ENCODE data around the gene PPP4R1.

The PPP4R1 gene

DNA sequence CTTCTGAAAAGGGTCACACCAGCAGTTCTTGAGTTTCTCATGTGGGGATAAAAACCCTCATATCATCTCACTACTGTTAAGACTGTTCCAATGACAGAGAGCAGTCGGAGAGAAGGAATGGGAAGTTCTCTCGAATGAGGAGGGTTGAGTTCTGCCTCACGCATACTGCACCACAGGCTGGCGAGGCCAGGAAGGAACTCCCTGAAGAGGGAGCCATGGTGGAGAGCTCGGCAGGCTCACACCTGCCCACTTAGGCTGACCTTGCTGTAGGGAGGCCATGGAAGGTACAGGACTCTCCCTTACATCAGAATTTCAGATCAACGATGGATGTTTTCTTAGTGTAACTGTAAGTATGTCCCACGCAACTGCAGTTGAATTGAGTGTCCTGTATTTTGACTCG, 74.4 kb downstream of the PPP4R1 start:
- H3K4me1 ChIP-seq (ENCODE audit: control insufficient read depth, insufficient read depth, low read length), result no peaks in the 10 kb centered on the region
- H3K27me3 ChIP-seq (ENCODE audit: control insufficient read depth, insufficient read depth, low read length), result no peaks in the 10 kb centered on the region
- peaks cover 8% of the 10 kb centered on the region for H3K36me3 ChIP-seq (ENCODE audit: control insufficient read depth, insufficient read depth, low read length)
- no peaks in the 10 kb centered on the region for H3K9me3 ChIP-seq (ENCODE audit: control insufficient read depth, insufficient read depth, low read length)
- no peak overlapping the region for H3K4me3 ChIP-seq (ENCODE audit: low read depth, low read length)
- no peak overlapping the region for H3K9ac ChIP-seq (ENCODE audit: low read depth, low read length)

DNA sequence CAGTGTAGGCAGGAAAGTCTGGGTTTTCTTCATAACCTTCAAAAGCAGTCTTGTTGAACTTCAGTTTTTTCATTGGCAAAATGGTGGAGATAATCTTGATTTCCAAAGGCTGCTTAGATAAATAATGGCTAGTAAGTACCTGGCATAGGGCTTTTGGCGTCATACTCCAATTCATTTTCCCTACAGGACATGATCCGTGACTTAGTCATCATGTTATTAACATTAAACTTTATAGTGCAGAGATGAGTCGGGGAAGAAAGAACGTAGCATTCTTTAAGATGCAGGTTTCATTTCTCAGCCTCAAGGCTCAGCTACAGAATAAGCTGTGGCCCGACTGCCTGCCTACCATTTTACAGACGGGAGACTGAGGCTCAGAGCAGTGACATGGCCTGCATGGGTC, 75.1 kb downstream of the PPP4R1 start:
- Histone ChIP-seq H3K9me3 (ENCODE audit: control insufficient read depth, insufficient read depth, low read length) (no peaks in the 10 kb centered on the region), H3K4me1 (ENCODE audit: control insufficient read depth, insufficient read depth, low read length) (no peaks in the 10 kb centered on the region), H3K4me3 (ENCODE audit: low read depth, low read length) (no peak overlapping the region), H3K9ac (ENCODE audit: low read depth, low read length) (no peak overlapping the region), H3K27me3 (ENCODE audit: control insufficient read depth, insufficient read depth, low read length) (no peaks in the 10 kb centered on the region), H3K36me3 (ENCODE audit: control insufficient read depth, insufficient read depth, low read length) (peaks cover 11% of the 10 kb centered on the region)

DNA sequence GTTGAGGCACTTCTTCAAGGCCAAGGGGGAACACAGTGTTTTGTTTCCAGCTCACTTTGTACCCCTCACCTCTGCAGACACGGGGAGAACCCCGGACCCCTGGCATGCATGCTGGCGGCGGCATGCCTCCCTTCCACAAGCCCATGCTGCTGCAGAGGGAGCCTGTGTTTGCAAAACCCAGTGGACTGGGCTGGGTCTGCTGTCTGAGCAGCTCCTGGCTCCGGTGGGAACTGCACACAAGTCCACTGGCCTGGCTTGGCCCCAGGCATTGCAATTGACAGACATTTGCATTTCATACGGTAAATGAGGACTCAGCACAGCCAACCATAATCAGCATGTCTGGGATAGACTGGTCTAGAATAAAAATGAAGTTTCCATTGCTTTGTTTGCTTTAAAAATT, 76.7 kb downstream of the PPP4R1 start:
- Histone ChIP-seq H3K27me3 (ENCODE audit: control insufficient read depth, insufficient read depth, low read length) (no peaks in the 10 kb centered on the region), H3K4me3 (ENCODE audit: low read depth, low read length) (no peak overlapping the region), H3K9me3 (ENCODE audit: control insufficient read depth, insufficient read depth, low read length) (no peaks in the 10 kb centered on the region), H3K4me1 (ENCODE audit: control insufficient read depth, insufficient read depth, low read length) (no peaks in the 10 kb centered on the region), H3K36me3 (ENCODE audit: control insufficient read depth, insufficient read depth, low read length) (peaks cover 13% of the 10 kb centered on the region), H3K9ac (ENCODE audit: low read depth, low read length) (no peak overlapping the region)

DNA sequence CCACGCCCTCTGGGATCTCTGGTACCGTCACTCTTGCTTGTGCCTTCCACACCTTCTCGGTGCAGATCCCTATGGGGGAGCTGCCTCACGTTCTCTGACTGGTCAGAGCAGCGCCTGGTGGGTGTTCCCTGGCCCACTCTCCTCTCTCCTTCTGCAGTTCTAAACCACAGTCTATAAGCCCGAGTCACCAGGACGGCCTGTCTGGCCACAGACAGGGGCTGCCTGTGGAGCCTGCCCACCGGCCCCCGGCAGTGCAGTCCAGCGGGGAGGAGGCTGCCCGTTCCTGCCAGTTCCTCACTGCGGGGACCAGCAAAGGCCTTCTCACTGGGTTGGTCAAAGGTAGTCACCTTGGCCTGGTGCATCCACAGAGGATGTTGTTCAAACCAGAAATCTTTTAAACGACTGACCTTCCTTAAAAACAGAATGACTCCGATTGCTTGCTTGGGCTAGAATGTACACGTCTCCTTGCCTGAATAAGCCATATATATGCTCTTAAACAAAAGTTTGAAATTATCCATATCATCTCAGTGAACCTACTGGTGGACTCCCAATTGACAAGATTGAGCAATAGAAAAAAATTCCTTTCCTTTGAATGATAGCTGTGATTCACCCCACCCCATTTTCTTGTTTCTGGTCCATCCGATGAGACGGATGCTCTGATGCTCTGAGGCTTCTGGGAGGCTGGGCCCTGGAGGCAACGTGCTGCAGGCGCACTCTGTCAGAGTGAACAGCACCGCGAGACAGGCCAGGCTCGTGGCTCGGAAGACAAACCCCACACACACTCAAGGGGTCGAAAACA, 77.8 kb downstream of the PPP4R1 start:
- H3K9ac ChIP-seq (ENCODE audit: low read depth, low read length), result no peak overlapping the region
- H3K27me3 ChIP-seq (ENCODE audit: control insufficient read depth, insufficient read depth, low read length), result no peaks in the 10 kb centered on the region
- H3K9me3 ChIP-seq (ENCODE audit: control insufficient read depth, insufficient read depth, low read length), result no peaks in the 10 kb centered on the region
- H3K36me3 ChIP-seq (ENCODE audit: control insufficient read depth, insufficient read depth, low read length), result peaks cover 13% of the 10 kb centered on the region
- H3K4me1 ChIP-seq (ENCODE audit: control insufficient read depth, insufficient read depth, low read length), result no peaks in the 10 kb centered on the region
- H3K4me3 ChIP-seq (ENCODE audit: low read depth, low read length), result no peak overlapping the region

DNA sequence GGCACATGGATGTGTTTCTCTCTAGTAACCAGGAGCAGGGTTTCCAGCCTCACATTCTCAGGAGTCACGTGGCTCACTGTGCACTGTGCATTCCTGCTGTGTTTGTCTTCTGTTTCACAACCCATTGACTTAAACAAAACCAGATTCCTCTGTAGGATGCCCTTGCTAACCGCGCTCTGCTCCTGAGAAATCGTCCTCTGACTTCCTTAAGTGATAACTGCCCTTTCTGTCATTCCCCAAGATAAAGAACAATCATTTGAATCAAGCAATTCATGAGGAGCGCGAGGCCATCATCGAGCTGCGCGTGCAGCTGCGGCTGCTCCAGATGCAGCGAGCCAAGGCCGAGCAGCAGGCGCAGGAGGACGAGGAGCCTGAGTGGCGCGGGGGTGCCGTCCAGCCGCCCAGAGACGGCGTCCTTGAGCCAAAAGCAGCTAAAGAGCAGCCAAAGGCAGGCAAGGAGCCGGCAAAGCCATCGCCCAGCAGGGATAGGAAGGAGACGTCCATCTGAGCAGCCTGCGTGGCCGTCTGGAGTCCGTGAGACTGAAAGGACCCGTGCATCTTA, 78.8 kb downstream of the PPP4R1 start:
- H3K27me3 ChIP-seq (ENCODE audit: control insufficient read depth, insufficient read depth, low read length), result no peaks in the 10 kb centered on the region
- no peak overlapping the region for H3K4me3 ChIP-seq (ENCODE audit: low read depth, low read length)
- peaks cover 13% of the 10 kb centered on the region for H3K36me3 ChIP-seq (ENCODE audit: control insufficient read depth, insufficient read depth, low read length)
- no peaks in the 10 kb centered on the region for H3K9me3 ChIP-seq (ENCODE audit: control insufficient read depth, insufficient read depth, low read length)
- H3K9ac ChIP-seq (ENCODE audit: low read depth, low read length), result no peak overlapping the region
- no peaks in the 10 kb centered on the region for H3K4me1 ChIP-seq (ENCODE audit: control insufficient read depth, insufficient read depth, low read length)

DNA sequence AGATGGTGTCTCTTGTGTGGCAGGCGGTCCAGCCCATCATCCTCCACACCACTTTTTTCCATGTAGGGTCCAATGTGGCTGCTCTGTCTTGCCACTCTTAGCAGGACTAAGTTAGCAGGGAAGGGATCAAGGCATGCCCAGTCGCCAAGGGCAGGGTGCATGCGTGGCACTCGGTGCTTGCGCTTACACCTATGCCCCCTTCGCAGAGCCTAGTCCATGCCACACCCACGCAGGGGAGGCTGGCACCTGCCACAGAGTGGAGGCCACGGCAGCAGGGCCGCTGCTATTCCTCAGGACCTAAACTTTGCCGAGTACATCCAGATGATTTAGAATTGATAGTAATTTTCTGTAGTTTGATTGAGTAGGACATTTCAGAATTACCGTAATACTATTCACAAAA, 79.5 kb downstream of the PPP4R1 start:
- H3K27me3 ChIP-seq (ENCODE audit: control insufficient read depth, insufficient read depth, low read length), result no peaks in the 10 kb centered on the region
- H3K4me1 ChIP-seq (ENCODE audit: control insufficient read depth, insufficient read depth, low read length), result no peaks in the 10 kb centered on the region
- H3K36me3 ChIP-seq (ENCODE audit: control insufficient read depth, insufficient read depth, low read length), result peaks cover 13% of the 10 kb centered on the region
- no peaks in the 10 kb centered on the region for H3K9me3 ChIP-seq (ENCODE audit: control insufficient read depth, insufficient read depth, low read length)
- no peak overlapping the region for H3K4me3 ChIP-seq (ENCODE audit: low read depth, low read length)
- H3K9ac ChIP-seq (ENCODE audit: low read depth, low read length), result no peak overlapping the region

DNA sequence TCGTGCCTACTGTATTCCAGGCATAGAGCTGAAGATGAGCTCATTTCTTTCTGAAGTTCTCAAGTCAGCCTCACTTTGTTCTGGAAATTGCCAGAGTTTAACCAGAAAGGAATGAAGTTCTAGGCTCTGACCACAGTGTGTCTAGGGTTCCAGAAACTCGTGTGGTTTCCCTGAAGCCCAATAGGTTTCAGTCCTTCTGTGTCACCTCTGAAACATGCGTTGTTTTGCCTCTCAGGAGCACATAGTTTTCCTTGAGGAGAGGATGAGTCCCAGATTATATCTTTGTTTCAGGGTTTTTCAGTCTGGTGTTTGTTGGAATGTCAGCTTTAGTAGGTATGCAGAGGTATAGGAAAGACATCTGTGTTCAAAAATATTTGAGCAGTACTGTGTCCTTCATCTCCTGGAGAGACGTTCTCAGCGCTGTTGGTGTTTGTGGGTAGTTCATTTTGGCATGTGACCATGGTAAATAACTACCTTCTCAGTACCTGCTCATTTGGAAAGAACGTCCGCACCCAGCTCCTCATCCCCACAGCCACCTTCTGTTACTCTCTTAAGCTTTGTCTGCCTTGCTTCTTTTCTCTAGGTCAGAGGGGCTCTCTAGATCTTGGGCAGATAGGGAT, 82.5 kb downstream of the PPP4R1 start:
- no peaks in the 10 kb centered on the region for H3K4me1 ChIP-seq (ENCODE audit: control insufficient read depth, insufficient read depth, low read length)
- no peak overlapping the region for H3K4me3 ChIP-seq (ENCODE audit: low read depth, low read length)
- no peak overlapping the region for H3K9ac ChIP-seq (ENCODE audit: low read depth, low read length)
- no peaks in the 10 kb centered on the region for H3K9me3 ChIP-seq (ENCODE audit: control insufficient read depth, insufficient read depth, low read length)
- peaks cover 13% of the 10 kb centered on the region for H3K36me3 ChIP-seq (ENCODE audit: control insufficient read depth, insufficient read depth, low read length)
- H3K27me3 ChIP-seq (ENCODE audit: control insufficient read depth, insufficient read depth, low read length), result no peaks in the 10 kb centered on the region

DNA sequence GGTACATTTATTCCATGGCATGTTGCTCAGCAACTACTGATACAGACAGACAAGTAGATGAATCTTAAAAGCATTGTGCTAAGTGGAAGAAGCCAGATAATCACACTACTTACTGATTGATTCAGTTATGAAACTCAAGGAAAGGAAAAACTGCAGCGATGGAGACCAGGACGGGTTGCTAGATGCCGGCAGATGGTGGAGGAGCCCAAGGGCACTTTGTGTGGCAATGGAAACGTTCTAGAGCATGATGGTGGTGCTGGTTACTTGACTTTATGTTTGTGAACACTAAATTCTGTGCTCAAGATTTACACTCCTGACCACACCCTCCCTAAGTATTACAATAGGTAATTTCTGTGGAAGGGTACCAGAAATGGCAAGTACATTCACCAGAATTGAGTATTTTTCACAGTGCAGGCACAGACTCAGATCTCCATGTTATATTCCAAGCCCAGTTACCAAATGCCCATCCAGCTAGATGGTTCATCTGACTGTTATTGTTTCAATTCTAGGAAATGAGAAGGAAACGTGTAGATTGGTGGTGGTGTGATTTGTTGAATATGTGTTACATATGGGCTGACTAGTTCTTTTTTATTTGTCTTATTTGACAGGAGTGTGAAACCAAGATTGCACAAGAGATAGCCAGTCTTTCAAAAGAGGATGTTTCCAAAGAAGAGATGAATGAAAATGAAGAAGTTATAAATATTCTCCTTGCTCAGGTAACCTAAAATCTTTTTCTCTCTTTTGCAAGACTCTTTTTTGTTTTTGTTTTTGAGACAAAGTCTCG, 83.9 kb downstream of the PPP4R1 start:
- H3K27me3 ChIP-seq (ENCODE audit: control insufficient read depth, insufficient read depth, low read length), result no peaks in the 10 kb centered on the region
- peaks cover 8% of the 10 kb centered on the region for H3K36me3 ChIP-seq (ENCODE audit: control insufficient read depth, insufficient read depth, low read length)
- no peaks in the 10 kb centered on the region for H3K4me1 ChIP-seq (ENCODE audit: control insufficient read depth, insufficient read depth, low read length)
- H3K4me3 ChIP-seq (ENCODE audit: low read depth, low read length), result no peak overlapping the region
- no peaks in the 10 kb centered on the region for H3K9me3 ChIP-seq (ENCODE audit: control insufficient read depth, insufficient read depth, low read length)
- no peak overlapping the region for H3K9ac ChIP-seq (ENCODE audit: low read depth, low read length)

DNA sequence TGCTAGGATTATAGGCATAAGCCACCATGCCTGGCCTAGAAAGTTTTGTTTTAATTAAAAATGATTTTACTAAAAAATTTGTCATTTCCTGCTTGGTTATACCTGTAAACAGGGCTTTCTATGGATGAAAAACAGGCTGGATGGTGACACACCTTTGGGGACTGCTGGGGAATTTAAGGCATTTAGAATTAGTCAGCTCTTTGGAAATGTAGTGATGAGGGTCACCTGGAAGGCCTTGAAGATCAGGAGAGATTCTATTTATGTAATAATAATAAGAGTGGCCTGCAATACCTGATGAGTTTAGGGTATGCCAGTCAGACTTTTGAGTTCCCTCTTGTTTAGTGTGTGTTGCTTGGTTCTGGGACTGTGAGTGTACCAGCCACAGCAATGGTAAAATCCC, 87.9 kb downstream of the PPP4R1 start:
- Histone ChIP-seq H3K36me3 (ENCODE audit: control insufficient read depth, insufficient read depth, low read length) (no peaks in the 10 kb centered on the region), H3K9me3 (ENCODE audit: control insufficient read depth, insufficient read depth, low read length) (no peaks in the 10 kb centered on the region), H3K4me3 (ENCODE audit: low read depth, low read length) (no peak overlapping the region), H3K9ac (ENCODE audit: low read depth, low read length) (no peak overlapping the region), H3K4me1 (ENCODE audit: control insufficient read depth, insufficient read depth, low read length) (no peaks in the 10 kb centered on the region), H3K27me3 (ENCODE audit: control insufficient read depth, insufficient read depth, low read length) (no peaks in the 10 kb centered on the region)

DNA sequence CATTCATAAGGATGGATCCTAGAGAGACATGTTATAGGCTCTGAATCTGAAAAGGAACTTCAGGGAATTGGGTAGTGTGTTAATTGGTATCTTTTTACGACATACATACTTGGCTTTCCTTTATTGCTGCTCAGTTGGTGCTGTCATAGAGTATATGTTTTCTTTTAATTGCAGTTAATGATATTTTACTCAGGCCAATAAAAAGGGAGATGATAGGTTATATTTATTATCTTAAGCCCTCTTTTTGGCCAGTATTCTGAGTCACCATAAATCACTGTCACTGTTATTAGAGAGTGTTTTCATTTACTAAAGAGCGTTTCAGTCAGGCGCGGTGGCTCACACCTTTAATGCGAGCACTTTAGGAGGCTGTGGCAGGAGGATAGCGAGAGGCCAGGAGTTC, 91.4 kb downstream of the PPP4R1 start:
- no peaks in the 10 kb centered on the region for H3K4me1 ChIP-seq (ENCODE audit: control insufficient read depth, insufficient read depth, low read length)
- H3K9ac ChIP-seq (ENCODE audit: low read depth, low read length), result no peak overlapping the region
- no peaks in the 10 kb centered on the region for H3K36me3 ChIP-seq (ENCODE audit: control insufficient read depth, insufficient read depth, low read length)
- H3K9me3 ChIP-seq (ENCODE audit: control insufficient read depth, insufficient read depth, low read length), result no peaks in the 10 kb centered on the region
- no peak overlapping the region for H3K4me3 ChIP-seq (ENCODE audit: low read depth, low read length)
- H3K27me3 ChIP-seq (ENCODE audit: control insufficient read depth, insufficient read depth, low read length), result no peaks in the 10 kb centered on the region

DNA sequence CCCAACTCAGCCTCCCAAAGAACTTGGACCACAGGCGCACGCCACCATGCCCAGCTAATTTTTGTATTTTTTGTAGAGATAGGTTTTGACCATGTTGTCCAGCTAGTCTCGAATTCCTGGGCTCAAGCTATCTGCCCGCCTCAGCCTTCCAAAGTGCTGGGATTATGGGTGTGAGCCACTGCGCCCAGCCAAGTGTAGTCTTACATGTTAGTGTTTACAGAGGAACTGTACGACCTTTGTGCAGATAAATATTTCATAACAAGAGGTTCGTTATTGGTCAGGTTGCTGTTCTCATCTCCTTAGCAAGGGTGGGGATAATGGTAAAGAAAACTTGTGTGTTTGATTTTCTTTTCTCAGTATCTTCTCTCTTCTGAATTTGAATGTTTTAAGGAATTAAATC, 92.6 kb downstream of the PPP4R1 start:
- Histone ChIP-seq H3K4me1 (ENCODE audit: control insufficient read depth, insufficient read depth, low read length) (no peaks in the 10 kb centered on the region), H3K36me3 (ENCODE audit: control insufficient read depth, insufficient read depth, low read length) (no peaks in the 10 kb centered on the region), H3K4me3 (ENCODE audit: low read depth, low read length) (no peak overlapping the region), H3K9me3 (ENCODE audit: control insufficient read depth, insufficient read depth, low read length) (no peaks in the 10 kb centered on the region), H3K9ac (ENCODE audit: low read depth, low read length) (no peak overlapping the region), H3K27me3 (ENCODE audit: control insufficient read depth, insufficient read depth, low read length) (no peaks in the 10 kb centered on the region)

Measured in iPS-15b (cell line).